CD8-positive, alpha-beta memory T cell (primary cell): ENCODE results near the gene AHDC1. TPM values are rescaled to one million over a fixed set of nuclear protein-coding genes. Genes with fewer than 3 reads are reported as not detected.

ENCODE experiments used
- CTCF ChIA-PET: fragments of 350-600 bp; sonication (Branson Sonifier 250); formaldehyde crosslinking; loops from one replicate; lab custom pipeline; 2021; ENCODE audit warnings: antibody characterized with exemption; lab: Charles Lee
- POLR2A ChIA-PET: fragments of 350-600 bp; sonication (Branson Sonifier 250); formaldehyde crosslinking; loops from one replicate; lab custom pipeline; 2021; ENCODE audit warnings: antibody characterized with exemption; lab: Charles Lee
- DNase-seq, 5 donors: peaks; one replicate each; pipeline versions ENCODE4 v3.0.0 to v3.0.0-alpha.2; 2020 to 2022; ENCODE audit warnings: mixed read lengths in 1 of 5
- H3K27ac ChIP-seq: one replicate; pipeline ENCODE4 v1.7.0; 2013; ENCODE audit warnings: low read depth, mild to moderate bottlenecking, low read length, moderate library complexity
- H3K27me3 ChIP-seq: 2 replicates; pipeline ENCODE4 v1.7.0; 2013; ENCODE audit warnings: low read length, mild to moderate bottlenecking; ENCODE audit not compliant: insufficient read depth, poor library complexity, severe bottlenecking
- H3K36me3 ChIP-seq: 2 replicates; pipeline ENCODE4 v1.7.0; 2013; ENCODE audit warnings: mild to moderate bottlenecking, low read length, moderate library complexity; ENCODE audit not compliant: insufficient read depth
- H3K4me1 ChIP-seq: 2 replicates; pipeline ENCODE4 v1.7.0; 2013; ENCODE audit warnings: mild to moderate bottlenecking, low read length, moderate library complexity; ENCODE audit not compliant: insufficient read depth
- H3K4me3 ChIP-seq: 2 replicates; pipeline ENCODE4 v1.7.0; 2013; ENCODE audit warnings: mild to moderate bottlenecking, low read length
- H3K9me3 ChIP-seq: 2 replicates; pipeline ENCODE4 v1.7.0; 2013; ENCODE audit warnings: mild to moderate bottlenecking, low read length
- H3K27ac Mint-ChIP-seq, 8 donors: one replicate each; pipeline ENCODE4 v1.8.0; 2020 to 2021; ENCODE audit warnings: mixed read lengths in 8 of 8, mild to moderate bottlenecking in 6 of 8, inconsistent platforms in 3 of 8, moderate library complexity in 3 of 8
- H3K27me3 Mint-ChIP-seq, 2 donors: one replicate each; pipeline ENCODE4 v1.8.0; 2020 to 2021; ENCODE audit warnings: mixed read lengths in 2 of 2, mild to moderate bottlenecking in 1 of 2, moderate library complexity in 1 of 2
- H3K36me3 Mint-ChIP-seq, 3 donors: one replicate each; pipeline ENCODE4 v1.8.0; 2020 to 2021; ENCODE audit warnings: mixed read lengths in 3 of 3, inconsistent platforms in 1 of 3, mild to moderate bottlenecking in 1 of 3
- H3K4me1 Mint-ChIP-seq, 3 donors: one replicate each; pipeline ENCODE4 v1.8.0; 2020 to 2021; ENCODE audit warnings: mixed read lengths in 3 of 3, inconsistent platforms in 1 of 3, mild to moderate bottlenecking in 1 of 3
- H3K4me3 Mint-ChIP-seq, 7 donors: one replicate each; pipeline ENCODE4 v1.8.0; 2020 to 2021; ENCODE audit warnings: mixed read lengths in 7 of 7, mild to moderate bottlenecking in 6 of 7, moderate library complexity in 4 of 7, inconsistent platforms in 2 of 7
- H3K9me3 Mint-ChIP-seq, 5 donors: one replicate each; pipeline ENCODE4 v1.8.0; 2020 to 2022; ENCODE audit warnings: mixed read lengths in 5 of 5, mild to moderate bottlenecking in 3 of 5, moderate library complexity in 2 of 5, inconsistent platforms in 1 of 5
- polyA plus RNA-seq: library from polyadenylated mRNA; unstranded; fragments of 300-500 nt; fragmentation: Illumina TruSeq; gene quantifications from one replicate; pipeline ENCODE4 v1.2.3, GENCODE V29; 2021
- total RNA-seq, 2 experiments: library from RNA; stranded (reverse); gene quantifications; one replicate each; pipeline ENCODE4 v1.2.3, GENCODE V29; 2021

AHDC1 gene, protein sequence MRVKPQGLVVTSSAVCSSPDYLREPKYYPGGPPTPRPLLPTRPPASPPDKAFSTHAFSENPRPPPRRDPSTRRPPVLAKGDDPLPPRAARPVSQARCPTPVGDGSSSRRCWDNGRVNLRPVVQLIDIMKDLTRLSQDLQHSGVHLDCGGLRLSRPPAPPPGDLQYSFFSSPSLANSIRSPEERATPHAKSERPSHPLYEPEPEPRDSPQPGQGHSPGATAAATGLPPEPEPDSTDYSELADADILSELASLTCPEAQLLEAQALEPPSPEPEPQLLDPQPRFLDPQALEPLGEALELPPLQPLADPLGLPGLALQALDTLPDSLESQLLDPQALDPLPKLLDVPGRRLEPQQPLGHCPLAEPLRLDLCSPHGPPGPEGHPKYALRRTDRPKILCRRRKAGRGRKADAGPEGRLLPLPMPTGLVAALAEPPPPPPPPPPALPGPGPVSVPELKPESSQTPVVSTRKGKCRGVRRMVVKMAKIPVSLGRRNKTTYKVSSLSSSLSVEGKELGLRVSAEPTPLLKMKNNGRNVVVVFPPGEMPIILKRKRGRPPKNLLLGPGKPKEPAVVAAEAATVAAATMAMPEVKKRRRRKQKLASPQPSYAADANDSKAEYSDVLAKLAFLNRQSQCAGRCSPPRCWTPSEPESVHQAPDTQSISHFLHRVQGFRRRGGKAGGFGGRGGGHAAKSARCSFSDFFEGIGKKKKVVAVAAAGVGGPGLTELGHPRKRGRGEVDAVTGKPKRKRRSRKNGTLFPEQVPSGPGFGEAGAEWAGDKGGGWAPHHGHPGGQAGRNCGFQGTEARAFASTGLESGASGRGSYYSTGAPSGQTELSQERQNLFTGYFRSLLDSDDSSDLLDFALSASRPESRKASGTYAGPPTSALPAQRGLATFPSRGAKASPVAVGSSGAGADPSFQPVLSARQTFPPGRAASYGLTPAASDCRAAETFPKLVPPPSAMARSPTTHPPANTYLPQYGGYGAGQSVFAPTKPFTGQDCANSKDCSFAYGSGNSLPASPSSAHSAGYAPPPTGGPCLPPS (N-terminal part only)
- total RNA-seq (10 to 100 TPM; 11.5 TPM), polyA plus RNA-seq (1.9 TPM)

DNA sequence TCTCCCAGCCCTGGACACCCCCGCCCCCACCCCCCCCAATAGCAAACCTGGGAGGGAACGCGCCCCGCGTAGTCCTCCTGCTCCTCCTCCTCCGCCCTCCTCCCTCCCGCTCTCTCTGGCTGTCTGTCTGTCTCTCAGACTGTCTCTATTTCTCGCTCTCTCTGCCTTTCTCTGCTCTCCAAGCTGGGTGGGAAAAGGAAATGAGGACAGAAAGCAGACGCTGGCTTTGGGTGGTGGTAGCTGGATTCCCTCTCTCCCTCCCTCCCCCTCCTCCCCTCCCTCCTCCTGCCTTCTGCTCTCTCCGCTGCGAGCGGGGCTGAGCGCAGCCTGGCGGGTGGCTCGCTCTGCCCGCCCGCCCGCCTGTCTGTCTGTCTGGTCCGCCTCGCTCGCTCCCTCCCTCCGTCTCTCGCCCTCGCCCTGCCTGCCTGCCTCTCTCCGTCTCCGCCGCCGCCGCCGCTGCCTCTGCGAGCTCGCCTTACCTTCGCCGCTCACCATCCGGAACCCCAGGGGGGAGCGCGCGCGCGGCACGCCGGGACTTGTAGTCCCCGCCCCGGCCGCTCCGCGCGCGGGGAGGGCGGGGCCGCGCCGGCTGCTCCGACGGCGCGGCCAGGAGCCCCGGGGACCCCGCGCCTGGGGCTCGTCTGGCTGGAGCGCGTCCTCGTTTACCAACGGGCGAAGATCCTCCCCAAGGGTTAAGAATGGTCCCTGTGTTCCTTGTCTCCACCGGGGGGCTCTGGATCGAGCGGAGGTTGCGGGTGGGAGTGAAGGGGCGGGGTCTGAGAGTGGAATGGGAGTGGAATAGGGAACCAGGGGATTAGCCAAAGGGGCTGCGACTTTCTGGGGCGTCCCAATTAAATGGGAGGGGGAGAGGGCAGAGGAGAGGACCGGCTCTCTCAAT is at the start of gene AHDC1:
TSS of gene AHDC1 (minus strand) at position 464 of the 898 bp plus-strand sequence. CDS start 52,029 bp downstream, outside the sequence.
- peaks cover 36 to 58% (median 44%) of the 10 kb centered on the region in 3 donors for H3K4me1 Mint-ChIP-seq
- ChIA-PET POLR2A (interaction anchor here (0.6 to 1.2 kb wide), 7 partner anchors 8 to 203 kb away, joined by 3 read pairs; partner anchors contain the start of gene FAM76A), CTCF (interaction anchor here (0.6 to 8.7 kb wide), 9 partner anchors 34 to 304 kb away, joined by 3 to 127 read pairs (median 6); partner anchors contain the start of gene IFI6)
- peaks cover 0 to 1% (median 0%) of the 10 kb centered on the region in 3 donors for H3K36me3 Mint-ChIP-seq
- H3K4me3 Mint-ChIP-seq = peak within 1 kb of the TSS; percentile 86 to 95 (median 91)
- H3K27ac Mint-ChIP-seq = peak within 1 kb of the TSS; percentile 74 to 98 (median 92)
- H3K4me1 ChIP-seq = peaks cover 52% of the 10 kb centered on the region
- H3K36me3 ChIP-seq = no peaks in the 10 kb centered on the region
- H3K9me3 ChIP-seq = no peaks in the 10 kb centered on the region
- peak within 1 kb of the TSS; percentile 72 for H3K4me3 ChIP-seq
- H3K27me3 ChIP-seq = no peaks in the 10 kb centered on the region
- no peaks in the 10 kb centered on the region for H3K9me3 Mint-ChIP-seq
- H3K27ac ChIP-seq = peak within 1 kb of the TSS; percentile 81
- peak; percentile 88 to 94 (median 90) for DNase-seq
- H3K27me3 Mint-ChIP-seq = no peaks in the 10 kb centered on the region

DNA sequence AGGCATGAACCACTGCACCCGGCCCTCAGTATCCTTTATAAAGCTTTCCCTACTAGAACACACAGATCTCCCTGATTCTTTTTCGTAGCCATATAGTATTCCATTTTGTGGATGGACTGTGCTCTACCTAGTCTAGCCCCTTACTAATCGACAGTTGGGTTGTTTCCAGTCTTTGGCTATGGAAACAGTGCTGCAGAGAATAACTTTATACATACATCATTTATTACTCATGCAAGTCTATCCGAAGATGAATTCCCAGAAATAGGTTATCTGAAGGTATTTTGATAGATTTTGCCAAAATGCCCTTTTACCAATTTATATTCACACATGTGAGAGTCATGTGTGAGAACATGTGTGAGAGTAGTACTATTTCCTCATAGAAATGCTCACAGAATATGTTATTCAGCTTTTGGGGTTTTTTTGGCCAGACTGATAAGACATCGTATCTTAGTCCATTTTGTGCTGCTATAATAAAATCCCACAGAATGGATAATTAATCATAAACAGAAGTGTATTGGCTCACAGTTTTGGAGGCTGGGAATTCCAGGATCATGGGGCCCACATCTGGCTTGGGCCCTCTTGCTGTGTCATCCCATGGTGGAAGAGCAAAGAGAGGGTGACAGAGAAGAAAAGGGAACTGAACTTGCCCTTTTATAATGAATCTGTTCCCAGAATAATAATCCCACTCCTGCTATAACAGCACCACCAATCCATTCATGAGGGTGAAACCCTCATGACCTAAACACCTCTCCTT is 48.3 kb upstream of the AHDC1 start:
- Mint-ChIP-seq H3K9me3 (no peaks in the 10 kb centered on the region), H3K27ac (peak overlapping the region in 3 of 8 donors; percentile 33 to 52 (median 52))

DNA sequence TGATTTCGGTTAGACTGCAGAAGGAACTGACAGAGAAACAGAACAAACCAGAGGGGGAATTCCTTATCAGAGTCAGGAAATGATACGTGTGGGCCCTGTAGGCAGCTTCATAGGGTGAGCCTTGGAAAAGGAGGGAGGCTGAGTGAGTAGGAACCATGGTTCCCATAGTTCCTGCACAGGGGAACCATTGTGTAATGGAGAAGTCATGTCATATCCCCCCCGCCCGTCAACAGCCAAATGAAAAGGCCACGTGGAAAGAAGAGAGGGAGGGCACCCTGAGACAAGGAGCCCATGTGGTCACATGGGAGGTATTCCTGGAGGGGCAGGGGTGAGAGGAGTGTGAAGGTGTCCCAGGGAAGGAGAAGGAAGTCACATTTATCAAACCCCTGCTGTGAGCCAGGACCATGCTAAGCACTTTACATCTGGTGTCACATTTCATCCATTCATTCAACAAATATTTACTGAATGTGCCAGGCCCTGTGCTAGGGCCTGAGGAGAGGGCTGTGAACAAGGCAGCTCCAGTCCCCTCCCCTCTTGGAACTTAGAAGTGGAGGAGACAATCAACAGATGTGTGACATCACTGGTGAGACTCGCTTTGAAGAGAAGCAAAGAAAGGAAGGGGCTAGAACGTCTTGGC is 46.7 kb upstream of the AHDC1 start:
- H3K27ac ChIP-seq = no peak overlapping the region
- peak overlapping the region in 4 of 8 donors; percentile 38 to 83 (median 64) for H3K27ac Mint-ChIP-seq

More for the DNA sequence above, 48.3 kb upstream of the AHDC1 start:
- ChIA-PET POLR2A (no interaction called here), CTCF (no interaction called here)
- Mint-ChIP-seq H3K27me3 (peaks cover 0 to 1% of the 10 kb centered on the region in 2 donors), H3K4me3 (no peak overlapping the region), H3K36me3 (no peaks in the 10 kb centered on the region), H3K4me1 (peaks cover 0 to 10% (median 2%) of the 10 kb centered on the region in 3 donors)
- H3K9me3 ChIP-seq = no peaks in the 10 kb centered on the region
- H3K4me1 ChIP-seq = peaks cover 8% of the 10 kb centered on the region
- no peaks in the 10 kb centered on the region for H3K27me3 ChIP-seq
- no peaks in the 10 kb centered on the region for H3K36me3 ChIP-seq
- H3K4me3 ChIP-seq = no peak overlapping the region
- no peak for DNase-seq
- peak overlapping the region; percentile 3 for H3K27ac ChIP-seq

DNA sequence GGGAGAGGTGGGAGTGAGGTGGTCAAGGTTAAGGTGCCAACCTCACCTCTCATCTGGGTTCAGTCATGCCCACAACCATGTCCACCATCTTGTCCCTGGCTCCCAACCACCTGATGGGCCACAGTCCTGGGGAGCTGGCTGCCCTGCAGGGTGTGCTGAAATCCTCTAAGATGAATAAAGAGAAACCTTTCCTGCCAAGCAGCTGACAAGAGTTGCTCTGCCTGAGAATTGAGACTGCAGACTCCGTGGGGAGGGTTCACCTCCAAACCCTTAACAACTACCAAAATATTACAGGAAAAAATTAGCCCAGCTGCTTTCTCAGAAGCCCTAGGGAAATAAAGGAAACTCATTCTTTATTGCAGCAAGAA is 46.2 kb upstream of the AHDC1 start:
- DNase-seq = no peak
- CTCF ChIA-PET = interaction anchor here (0.7 to 3.1 kb wide), 2 partner anchors 12 to 42 kb away, joined by 4 to 19 read pairs; no protein-coding TSS in a partner anchor
- peaks cover 8% of the 10 kb centered on the region for H3K4me1 ChIP-seq
- H3K27ac ChIP-seq = no peak overlapping the region
- no peaks in the 10 kb centered on the region for H3K9me3 Mint-ChIP-seq
- H3K4me3 Mint-ChIP-seq = no peak overlapping the region
- H3K36me3 Mint-ChIP-seq = no peaks in the 10 kb centered on the region
- POLR2A ChIA-PET = interaction anchor here (0.7 to 1.3 kb wide), 2 partner anchors 29 to 32 kb away, joined by 3 read pairs; no protein-coding TSS in a partner anchor
- H3K4me3 ChIP-seq = no peak overlapping the region
- H3K27me3 Mint-ChIP-seq = peaks cover 0 to 3% of the 10 kb centered on the region in 2 donors
- no peaks in the 10 kb centered on the region for H3K9me3 ChIP-seq
- no peaks in the 10 kb centered on the region for H3K36me3 ChIP-seq
- peak overlapping the region in 2 of 8 donors; percentile 55 to 59 for H3K27ac Mint-ChIP-seq
- no peaks in the 10 kb centered on the region for H3K27me3 ChIP-seq
- H3K4me1 Mint-ChIP-seq = peaks cover 0 to 10% (median 2%) of the 10 kb centered on the region in 3 donors

More for the DNA sequence above, 46.7 kb upstream of the AHDC1 start:
- no peaks in the 10 kb centered on the region for H3K9me3 ChIP-seq
- H3K4me1 ChIP-seq = peaks cover 8% of the 10 kb centered on the region
- no peak for DNase-seq
- no peaks in the 10 kb centered on the region for H3K36me3 ChIP-seq
- H3K36me3 Mint-ChIP-seq = no peaks in the 10 kb centered on the region
- H3K4me3 Mint-ChIP-seq = peak overlapping the region in 1 of 7 donors; percentile 11
- H3K4me1 Mint-ChIP-seq = peaks cover 0 to 10% (median 3%) of the 10 kb centered on the region in 3 donors
- peaks cover 0 to 1% of the 10 kb centered on the region in 2 donors for H3K27me3 Mint-ChIP-seq
- ChIA-PET CTCF (interaction anchor here (0.7 to 3.1 kb wide), 2 partner anchors 12 to 43 kb away, joined by 4 to 19 read pairs; no protein-coding TSS in a partner anchor), POLR2A (interaction anchor here (1.3 kb wide), 1 partner anchor 29 kb away, joined by 3 read pairs; no protein-coding TSS in a partner anchor)
- H3K9me3 Mint-ChIP-seq = no peaks in the 10 kb centered on the region
- H3K27me3 ChIP-seq = no peaks in the 10 kb centered on the region
- no peak overlapping the region for H3K4me3 ChIP-seq

DNA sequence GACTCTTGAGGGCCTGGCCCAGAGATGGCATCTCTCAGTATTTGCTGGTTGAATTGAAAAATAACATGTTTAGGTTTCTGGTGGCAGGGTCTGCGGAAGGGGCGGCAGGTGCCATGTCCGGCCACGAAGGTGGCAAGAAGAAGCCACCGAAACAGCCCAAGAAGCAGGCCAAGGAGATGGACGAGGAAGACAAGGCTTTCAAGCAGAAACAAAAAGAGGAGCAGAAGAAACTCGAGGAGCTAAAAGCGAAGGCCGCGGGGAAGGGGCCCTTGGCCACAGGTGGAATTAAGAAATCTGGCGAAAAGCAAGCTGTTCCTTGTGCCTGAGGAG is 45.3 kb upstream of the AHDC1 start:
- peaks cover 12% of the 10 kb centered on the region for H3K4me1 ChIP-seq
- H3K27me3 ChIP-seq = no peaks in the 10 kb centered on the region
- Mint-ChIP-seq H3K9me3 (no peaks in the 10 kb centered on the region), H3K36me3 (no peaks in the 10 kb centered on the region), H3K4me1 (peaks cover 5 to 14% (median 5%) of the 10 kb centered on the region in 3 donors), H3K4me3 (no peak overlapping the region), H3K27me3 (peaks cover 0 to 1% of the 10 kb centered on the region in 2 donors), H3K27ac (no peak overlapping the region)
- H3K9me3 ChIP-seq = no peaks in the 10 kb centered on the region
- POLR2A ChIA-PET = interaction anchor here (1.3 kb wide), 1 partner anchor 28 kb away, joined by 3 read pairs; no protein-coding TSS in a partner anchor
- H3K4me3 ChIP-seq = no peak overlapping the region
- no peak overlapping the region for H3K27ac ChIP-seq
- CTCF ChIA-PET = interaction anchor here (1.2 to 3.1 kb wide), 3 partner anchors 13 to 41 kb away, joined by 3 to 19 read pairs (median 5); no protein-coding TSS in a partner anchor
- H3K36me3 ChIP-seq = no peaks in the 10 kb centered on the region
- DNase-seq = no peak

DNA sequence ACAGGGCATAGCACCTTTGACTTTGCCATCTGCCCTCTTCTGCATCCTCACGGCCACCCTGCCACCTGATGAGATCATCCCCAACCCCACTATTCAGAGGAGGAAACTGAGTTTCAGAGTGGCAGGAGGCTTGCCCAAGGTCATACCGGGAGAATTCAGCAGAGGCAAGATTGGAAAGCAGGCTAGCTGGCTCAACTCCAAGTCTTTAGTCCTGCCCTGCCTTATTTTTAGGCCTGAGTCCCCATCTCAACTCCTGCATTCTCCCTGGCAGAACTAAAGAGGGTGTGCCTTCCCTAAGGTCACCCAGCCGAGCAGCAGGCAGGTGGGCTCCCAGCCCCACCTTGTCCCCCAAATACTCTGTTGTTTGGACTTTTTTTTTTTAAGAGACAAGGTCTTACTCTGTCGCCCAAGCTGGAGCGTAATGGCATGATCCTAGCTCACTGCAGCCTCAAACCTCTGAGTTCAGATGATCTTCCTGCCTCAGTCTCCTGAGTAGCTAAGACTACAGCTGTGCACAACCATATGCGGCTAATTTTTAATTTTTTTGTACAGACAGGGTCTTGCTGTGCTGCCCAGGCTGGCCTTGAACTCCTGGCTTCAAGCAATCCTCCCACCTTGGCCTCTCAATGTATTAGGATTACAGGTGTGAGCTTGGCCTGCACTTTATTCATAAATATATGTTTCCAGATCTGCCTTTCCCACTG is 44.8 kb upstream of the AHDC1 start:
- CTCF ChIA-PET = interaction anchor here (1.2 to 3.1 kb wide), 3 partner anchors 14 to 41 kb away, joined by 3 to 19 read pairs (median 5); no protein-coding TSS in a partner anchor
- Histone ChIP-seq H3K27me3 (no peaks in the 10 kb centered on the region), H3K4me3 (no peak overlapping the region), H3K36me3 (no peaks in the 10 kb centered on the region), H3K9me3 (no peaks in the 10 kb centered on the region), H3K27ac (no peak overlapping the region), H3K4me1 (peaks cover 17% of the 10 kb centered on the region)
- Mint-ChIP-seq H3K4me1 (peaks cover 10 to 19% (median 10%) of the 10 kb centered on the region in 3 donors), H3K9me3 (no peaks in the 10 kb centered on the region), H3K4me3 (no peak overlapping the region), H3K27me3 (peaks cover 0 to 1% of the 10 kb centered on the region in 2 donors), H3K36me3 (no peaks in the 10 kb centered on the region), H3K27ac (no peak overlapping the region)
- POLR2A ChIA-PET = no interaction called here
- DNase-seq = no peak
